HG03175 (cell line): Measurements from ENCODE around the gene RGPD4.
"Not testable (repeated sequence)": the region's sequence is repeated elsewhere in the genome, so short reads cannot be mapped to it uniquely, and the experiment has no call there.

Experiments used
- ATAC-seq: cut with Tn5 transposase; IDR thresholded peaks from one replicate; pipeline ENCODE4 v1.9.1; 2021; ENCODE audit warnings: mild to moderate bottlenecking, moderate library complexity; ENCODE audit not compliant: unreplicated experiment

Gene RGPD4

GRCh38 chr2:107916696-107917370 is 90.1 kb downstream of the RGPD4 start:
- not testable (repeated sequence) for ATAC-seq

GRCh38 chr2:107927034-107927534 is 100.4 kb downstream of the RGPD4 start:
- ATAC-seq = no peak

- no peak for ATAC-seq
Measured at GRCh38 chr2:107931412-107931811, 104.7 kb downstream of the RGPD4 start.

- no peak for ATAC-seq
Measured at GRCh38 chr2:107932488-107932887, 105.8 kb downstream of the RGPD4 start.

- ATAC-seq = no peak
Measured at GRCh38 chr2:107932979-107933378, 106.3 kb downstream of the RGPD4 start.

- ATAC-seq = no peak
Measured at GRCh38 chr2:107936433-107937359, 110.0 kb downstream of the RGPD4 start.
